Gastrocnemius medialis (tissue), 4 donors: ENCODE measurements around the gene FBXW11.

Source experiments
- POLR2A ChIP-seq, 2 donors: fragments of 450-650 bp; IDR thresholded peaks; one replicate each; pipeline ENCODE4 v1.6.1; 2017; ENCODE audit warnings: antibody characterized with exemption in 2 of 2, mild to moderate bottlenecking in 2 of 2, moderate library complexity in 2 of 2
- TF ChIP-seq, protein P1 (sequence below), 5 experiments: fragments of 450-650 bp in 3 of 5; fragments of 200-600 bp in 2 of 5; sonication (generic) in 2 of 5; IDR thresholded peaks in 4 of 5; conservative IDR thresholded peaks in 1 of 5; 1 replicate in 4 of 5; 2 replicates in 1 of 5; pipeline ENCODE4 v1.5.1; 2016 to 2019; ENCODE audit warnings: antibody characterized with exemption in 5 of 5, mild to moderate bottlenecking in 3 of 5, moderate library complexity in 3 of 5

- TF ChIP-seq, protein P1, sequence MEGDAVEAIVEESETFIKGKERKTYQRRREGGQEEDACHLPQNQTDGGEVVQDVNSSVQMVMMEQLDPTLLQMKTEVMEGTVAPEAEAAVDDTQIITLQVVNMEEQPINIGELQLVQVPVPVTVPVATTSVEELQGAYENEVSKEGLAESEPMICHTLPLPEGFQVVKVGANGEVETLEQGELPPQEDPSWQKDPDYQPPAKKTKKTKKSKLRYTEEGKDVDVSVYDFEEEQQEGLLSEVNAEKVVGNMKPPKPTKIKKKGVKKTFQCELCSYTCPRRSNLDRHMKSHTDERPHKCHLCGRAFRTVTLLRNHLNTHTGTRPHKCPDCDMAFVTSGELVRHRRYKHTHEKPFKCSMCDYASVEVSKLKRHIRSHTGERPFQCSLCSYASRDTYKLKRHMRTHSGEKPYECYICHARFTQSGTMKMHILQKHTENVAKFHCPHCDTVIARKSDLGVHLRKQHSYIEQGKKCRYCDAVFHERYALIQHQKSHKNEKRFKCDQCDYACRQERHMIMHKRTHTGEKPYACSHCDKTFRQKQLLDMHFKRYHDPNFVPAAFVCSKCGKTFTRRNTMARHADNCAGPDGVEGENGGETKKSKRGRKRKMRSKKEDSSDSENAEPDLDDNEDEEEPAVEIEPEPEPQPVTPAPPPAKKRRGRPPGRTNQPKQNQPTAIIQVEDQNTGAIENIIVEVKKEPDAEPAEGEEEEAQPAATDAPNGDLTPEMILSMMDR (IDR thresholded peaks at IDR 0.05 in 4 of 5, conservative IDR thresholded peaks at IDR 0.05 in 1 of 5): no peak
- no peak for TF ChIP-seq POLR2A (IDR thresholded peaks at IDR 0.05)
These were observed 132.2 kb downstream of the FBXW11 start for GRCh38 chr5:171874234-171874633.
